Stomach (tissue), 4 donors: ENCODE results near the gene STON2.

ENCODE experiments used
- CTCF ChIP-seq, 7 experiments: fragments of 450-650 bp in 4 of 7; fragments of 200-600 bp in 3 of 7; sonication (generic) in 3 of 7; IDR thresholded peaks; one replicate each; pipeline ENCODE4 v1.5.1; 2016 to 2019; ENCODE audit warnings: antibody characterized with exemption in 7 of 7, control low read depth in 2 of 7, mild to moderate bottlenecking in 1 of 7
- EP300 ChIP-seq: sonication (generic); formaldehyde crosslinking; IDR thresholded peaks from one replicate; pipeline ENCODE4 v1.6.1; 2017; ENCODE audit warnings: antibody characterized with exemption
- POLR2AphosphoS5 ChIP-seq, 3 donors: sonication (generic); formaldehyde crosslinking; IDR thresholded peaks; one replicate each; pipeline ENCODE4 v1.6.1; 2016; ENCODE audit warnings: antibody characterized with exemption in 3 of 3

GRCh38 chr14:81326451-81326850 is 73.7 kb downstream of the STON2 start:
- no peak for TF ChIP-seq CTCF (IDR thresholded peaks at IDR 0.05)
- no peak for TF ChIP-seq EP300
- TF ChIP-seq POLR2AphosphoS5 (IDR thresholded peaks at IDR 0.05): no peak
